K562 (cell line): ENCODE results near the gene LRRC25. TPM values are rescaled to one million over a fixed set of nuclear protein-coding genes. Genes with fewer than 3 reads are reported as not detected.

Experiments used
- CHD1 ChIP-seq: fragments of 200-600 bp; sonication (generic); IDR thresholded peaks from one replicate; pipeline ENCODE4 v1.6.1; 2012; ENCODE audit warnings: mild to moderate bottlenecking, moderate library complexity, low read length, inconsistent platforms
- CHD2 ChIP-seq: IDR thresholded peaks from 2 replicates; pipeline ENCODE4 v1.6.1; 2011; ENCODE audit warnings: low read depth, low read length
- CREM ChIP-seq: IDR thresholded peaks from 2 replicates; pipeline ENCODE4 v1.6.1; 2014; ENCODE audit warnings: antibody characterized with exemption, low read depth
- KLF10 ChIP-seq: fragments of 250-450 bp; sonication (Bioruptor Pico); IDR thresholded peaks from 2 replicates; pipeline ENCODE4 v1.6.1; 2021; ENCODE audit warnings: matching md5 sums
- NCOA4 ChIP-seq: fragments of 450-650 bp; IDR thresholded peaks from 2 replicates; pipeline ENCODE4 v1.6.1; 2018; ENCODE audit warnings: mild to moderate bottlenecking; ENCODE audit not compliant: partially characterized antibody
- NUFIP1 ChIP-seq: fragments of 450-650 bp; IDR thresholded peaks from 2 replicates; pipeline ENCODE4 v1.6.1; 2018; ENCODE audit not compliant: partially characterized antibody
- TEAD2 ChIP-seq: fragments of 450-650 bp; IDR thresholded peaks from 2 replicates; pipeline ENCODE4 v1.6.1; 2016; ENCODE audit warnings: missing genetic modification characterization, control low read depth, missing compliant biosample characterization
- U2AF1 ChIP-seq: fragments of 200-400 bp; formaldehyde crosslinking; optimal IDR thresholded peaks from 2 replicates; pipeline ENCODE3; 2017; ENCODE audit warnings: mild to moderate bottlenecking, low read depth, low read length, moderate library complexity
- polyA plus RNA-seq, 8 experiments: library from polyadenylated mRNA; depleted of rRNA in 4 of 8; stranded (reverse) in 5 of 8; unstranded in 3 of 8; fragments of >200 nt; fragmentation: Nextera tagmentation in 2 of 8; fragmentation: Illumina TruSeq in 1 of 8; extraction: Ambion mirVana in 2 of 8; extraction: Trizol in 1 of 8; gene quantifications; 2 replicates each; pipeline versions ENCODE4 v1.2.1 to v1.2.3, GENCODE V29; 2011 to 2014; ENCODE audit warnings: inconsistent platforms in 1 of 8, missing spikeins in 1 of 8
- total RNA-seq, 7 experiments: library from RNA; depleted of rRNA in 6 of 7; stranded (reverse); fragments of >200 nt in 6 of 7; fragmentation: Illumina TruSeq in 2 of 7; extraction: Trizol in 2 of 7; gene quantifications; 2 replicates each; pipeline versions ENCODE4 v1.2.1 to v1.2.3, GENCODE V29; 2011 to 2021; ENCODE audit warnings: low replicate concordance in 1 of 7
- TF ChIP-seq, protein P1 (sequence below): fragments of 250-450 bp; sonication (Bioruptor Pico); IDR thresholded peaks from 2 replicates; pipeline ENCODE4 v1.9.0; 2021; ENCODE audit warnings: mild to moderate bottlenecking, inconsistent platforms
- TF ChIP-seq, protein P2 (sequence below): sonication (generic); formaldehyde crosslinking; IDR thresholded peaks from 2 replicates; pipeline ENCODE4 v1.8.0; 2022; ENCODE audit warnings: mild to moderate bottlenecking, missing genetic modification reagents
- TF ChIP-seq, protein P3 (sequence below): IDR thresholded peaks from 2 replicates; pipeline ENCODE4 v1.6.1; 2012; ENCODE audit warnings: low read depth, low read length, improper control_type of control experiment, borderline replicate concordance
- TF ChIP-seq, protein P4 (sequence below): fragments of 450-650 bp; IDR thresholded peaks from 2 replicates; pipeline ENCODE4 v1.7.0; 2016; ENCODE audit warnings: borderline replicate concordance
- TF ChIP-seq, protein P5 (sequence below): fragments of 450-650 bp; IDR thresholded peaks from 2 replicates; pipeline ENCODE4 v1.6.1; 2016
- TF ChIP-seq, protein P6 (sequence below): fragments of 250-450 bp; sonication (Bioruptor Pico); IDR thresholded peaks from 2 replicates; pipeline ENCODE4 v1.4.0; 2020; ENCODE audit warnings: mild to moderate bottlenecking
- TF ChIP-seq, protein P7 (sequence below): fragments of 250-450 bp; sonication (Bioruptor Pico); IDR thresholded peaks from 2 replicates; pipeline ENCODE4 v1.5.1; 2021; ENCODE audit warnings: mild to moderate bottlenecking

Gene LRRC25
- total and polyA plus RNA-seq, 9 of the 15 experiments (the other 6 are each of a cell fraction or from before 2014, with no cell fraction given), result 0.07 to 0.36 (median 0.10) TPM; not detected in 3

DNA sequence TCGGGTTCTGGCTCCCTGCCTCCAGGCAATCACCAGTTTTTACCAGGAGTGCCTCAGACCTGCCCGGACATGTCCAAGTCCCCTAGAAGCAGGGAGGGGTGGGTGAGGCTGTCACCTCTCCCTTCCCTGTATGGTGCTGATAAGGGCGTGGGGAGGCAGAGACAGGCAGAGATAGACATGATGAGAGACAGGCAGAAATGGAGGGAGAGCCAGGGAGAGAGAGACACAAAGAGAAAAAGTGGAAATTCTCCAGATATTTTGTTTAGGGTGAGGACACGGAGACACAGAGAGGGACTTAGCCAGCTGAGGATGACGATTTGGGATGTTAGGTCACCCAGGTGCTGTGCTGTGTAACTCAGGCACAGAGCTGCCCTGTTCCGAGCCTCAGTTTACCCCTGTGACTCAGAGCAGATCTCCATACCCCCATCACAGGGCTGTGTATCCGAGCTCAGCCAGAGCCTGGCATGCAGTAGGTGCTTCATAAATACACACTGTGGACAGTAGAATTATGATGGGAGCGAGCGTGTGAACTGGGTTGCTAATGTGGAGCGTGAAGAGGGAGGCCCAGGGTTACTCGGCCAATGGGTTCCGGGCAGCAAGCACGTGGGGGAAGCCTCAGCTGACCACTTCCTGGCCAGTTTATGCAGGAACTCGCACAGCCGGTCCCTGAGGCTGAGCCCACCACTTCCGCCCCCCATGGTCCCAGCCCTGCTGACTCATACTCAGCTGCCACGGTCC lies 23.4 kb downstream of the LRRC25 start (continued):
- TF ChIP-seq, protein P1, sequence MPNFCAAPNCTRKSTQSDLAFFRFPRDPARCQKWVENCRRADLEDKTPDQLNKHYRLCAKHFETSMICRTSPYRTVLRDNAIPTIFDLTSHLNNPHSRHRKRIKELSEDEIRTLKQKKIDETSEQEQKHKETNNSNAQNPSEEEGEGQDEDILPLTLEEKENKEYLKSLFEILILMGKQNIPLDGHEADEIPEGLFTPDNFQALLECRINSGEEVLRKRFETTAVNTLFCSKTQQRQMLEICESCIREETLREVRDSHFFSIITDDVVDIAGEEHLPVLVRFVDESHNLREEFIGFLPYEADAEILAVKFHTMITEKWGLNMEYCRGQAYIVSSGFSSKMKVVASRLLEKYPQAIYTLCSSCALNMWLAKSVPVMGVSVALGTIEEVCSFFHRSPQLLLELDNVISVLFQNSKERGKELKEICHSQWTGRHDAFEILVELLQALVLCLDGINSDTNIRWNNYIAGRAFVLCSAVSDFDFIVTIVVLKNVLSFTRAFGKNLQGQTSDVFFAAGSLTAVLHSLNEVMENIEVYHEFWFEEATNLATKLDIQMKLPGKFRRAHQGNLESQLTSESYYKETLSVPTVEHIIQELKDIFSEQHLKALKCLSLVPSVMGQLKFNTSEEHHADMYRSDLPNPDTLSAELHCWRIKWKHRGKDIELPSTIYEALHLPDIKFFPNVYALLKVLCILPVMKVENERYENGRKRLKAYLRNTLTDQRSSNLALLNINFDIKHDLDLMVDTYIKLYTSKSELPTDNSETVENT (CRISPR knock-in tag), result no peak
- TF ChIP-seq TEAD2, result no peak
- no peak for TF ChIP-seq NUFIP1
- TF ChIP-seq, protein P2, sequence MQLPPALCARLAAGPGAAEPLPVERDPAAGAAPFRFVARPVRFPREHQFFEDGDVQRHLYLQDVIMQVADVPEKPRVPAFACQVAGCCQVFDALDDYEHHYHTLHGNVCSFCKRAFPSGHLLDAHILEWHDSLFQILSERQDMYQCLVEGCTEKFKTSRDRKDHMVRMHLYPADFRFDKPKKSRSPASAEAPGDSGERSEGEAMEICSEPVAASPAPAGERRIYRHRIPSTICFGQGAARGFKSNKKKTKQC (CRISPR knock-in tag), result no peak
- TF ChIP-seq, protein P3, sequence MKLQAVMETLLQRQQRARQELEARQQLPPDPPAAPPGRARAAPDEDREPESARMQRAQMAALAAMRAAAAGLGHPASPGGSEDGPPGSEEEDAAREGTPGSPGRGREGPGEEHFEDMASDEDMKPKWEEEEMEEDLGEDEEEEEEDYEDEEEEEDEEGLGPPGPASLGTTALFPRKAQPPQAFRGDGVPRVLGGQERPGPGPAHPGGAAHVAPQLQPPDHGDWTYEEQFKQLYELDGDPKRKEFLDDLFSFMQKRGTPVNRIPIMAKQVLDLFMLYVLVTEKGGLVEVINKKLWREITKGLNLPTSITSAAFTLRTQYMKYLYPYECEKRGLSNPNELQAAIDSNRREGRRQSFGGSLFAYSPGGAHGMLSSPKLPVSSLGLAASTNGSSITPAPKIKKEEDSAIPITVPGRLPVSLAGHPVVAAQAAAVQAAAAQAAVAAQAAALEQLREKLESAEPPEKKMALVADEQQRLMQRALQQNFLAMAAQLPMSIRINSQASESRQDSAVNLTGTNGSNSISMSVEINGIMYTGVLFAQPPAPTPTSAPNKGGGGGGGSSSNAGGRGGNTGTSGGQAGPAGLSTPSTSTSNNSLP, result no peak
- no peak for TF ChIP-seq U2AF1
- TF ChIP-seq CREM, result peak; percentile 83
- TF ChIP-seq, protein P4, sequence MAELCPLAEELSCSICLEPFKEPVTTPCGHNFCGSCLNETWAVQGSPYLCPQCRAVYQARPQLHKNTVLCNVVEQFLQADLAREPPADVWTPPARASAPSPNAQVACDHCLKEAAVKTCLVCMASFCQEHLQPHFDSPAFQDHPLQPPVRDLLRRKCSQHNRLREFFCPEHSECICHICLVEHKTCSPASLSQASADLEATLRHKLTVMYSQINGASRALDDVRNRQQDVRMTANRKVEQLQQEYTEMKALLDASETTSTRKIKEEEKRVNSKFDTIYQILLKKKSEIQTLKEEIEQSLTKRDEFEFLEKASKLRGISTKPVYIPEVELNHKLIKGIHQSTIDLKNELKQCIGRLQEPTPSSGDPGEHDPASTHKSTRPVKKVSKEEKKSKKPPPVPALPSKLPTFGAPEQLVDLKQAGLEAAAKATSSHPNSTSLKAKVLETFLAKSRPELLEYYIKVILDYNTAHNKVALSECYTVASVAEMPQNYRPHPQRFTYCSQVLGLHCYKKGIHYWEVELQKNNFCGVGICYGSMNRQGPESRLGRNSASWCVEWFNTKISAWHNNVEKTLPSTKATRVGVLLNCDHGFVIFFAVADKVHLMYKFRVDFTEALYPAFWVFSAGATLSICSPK, result 0 out of 2 replicates have a peak, but pooled peaks have one; percentile 53
- peak; percentile 85 for TF ChIP-seq NCOA4
- no peak for TF ChIP-seq CHD2
- TF ChIP-seq, protein P5, sequence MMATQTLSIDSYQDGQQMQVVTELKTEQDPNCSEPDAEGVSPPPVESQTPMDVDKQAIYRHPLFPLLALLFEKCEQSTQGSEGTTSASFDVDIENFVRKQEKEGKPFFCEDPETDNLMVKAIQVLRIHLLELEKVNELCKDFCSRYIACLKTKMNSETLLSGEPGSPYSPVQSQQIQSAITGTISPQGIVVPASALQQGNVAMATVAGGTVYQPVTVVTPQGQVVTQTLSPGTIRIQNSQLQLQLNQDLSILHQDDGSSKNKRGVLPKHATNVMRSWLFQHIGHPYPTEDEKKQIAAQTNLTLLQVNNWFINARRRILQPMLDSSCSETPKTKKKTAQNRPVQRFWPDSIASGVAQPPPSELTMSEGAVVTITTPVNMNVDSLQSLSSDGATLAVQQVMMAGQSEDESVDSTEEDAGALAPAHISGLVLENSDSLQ, result peak; percentile 95
- TF ChIP-seq, protein P6, sequence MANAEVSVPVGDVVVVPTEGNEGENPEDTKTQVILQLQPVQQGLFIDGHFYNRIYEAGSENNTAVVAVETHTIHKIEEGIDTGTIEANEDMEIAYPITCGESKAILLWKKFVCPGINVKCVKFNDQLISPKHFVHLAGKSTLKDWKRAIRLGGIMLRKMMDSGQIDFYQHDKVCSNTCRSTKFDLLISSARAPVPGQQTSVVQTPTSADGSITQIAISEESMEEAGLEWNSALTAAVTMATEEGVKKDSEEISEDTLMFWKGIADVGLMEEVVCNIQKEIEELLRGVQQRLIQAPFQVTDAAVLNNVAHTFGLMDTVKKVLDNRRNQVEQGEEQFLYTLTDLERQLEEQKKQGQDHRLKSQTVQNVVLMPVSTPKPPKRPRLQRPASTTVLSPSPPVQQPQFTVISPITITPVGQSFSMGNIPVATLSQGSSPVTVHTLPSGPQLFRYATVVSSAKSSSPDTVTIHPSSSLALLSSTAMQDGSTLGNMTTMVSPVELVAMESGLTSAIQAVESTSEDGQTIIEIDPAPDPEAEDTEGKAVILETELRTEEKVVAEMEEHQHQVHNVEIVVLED (CRISPR knock-in tag), result no peak
- TF ChIP-seq, protein P7, sequence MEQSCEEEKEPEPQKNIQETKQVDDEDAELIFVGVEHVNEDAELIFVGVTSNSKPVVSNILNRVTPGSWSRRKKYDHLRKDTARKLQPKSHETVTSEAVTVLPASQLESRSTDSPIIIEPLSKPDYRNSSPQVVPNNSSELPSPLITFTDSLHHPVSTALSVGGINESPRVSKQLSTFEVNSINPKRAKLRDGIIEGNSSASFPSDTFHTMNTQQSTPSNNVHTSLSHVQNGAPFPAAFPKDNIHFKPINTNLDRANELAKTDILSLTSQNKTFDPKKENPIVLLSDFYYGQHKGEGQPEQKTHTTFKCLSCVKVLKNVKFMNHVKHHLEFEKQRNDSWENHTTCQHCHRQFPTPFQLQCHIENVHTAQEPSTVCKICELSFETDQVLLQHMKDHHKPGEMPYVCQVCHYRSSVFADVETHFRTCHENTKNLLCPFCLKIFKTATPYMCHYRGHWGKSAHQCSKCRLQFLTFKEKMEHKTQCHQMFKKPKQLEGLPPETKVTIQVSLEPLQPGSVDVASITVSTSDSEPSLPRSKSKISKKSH, result no peak
- TF ChIP-seq CHD1, result peak; percentile 98
- TF ChIP-seq KLF10, result no peak
